ENCODE data around the gene TMEM14B. TPM values are rescaled to one million over a fixed set of nuclear protein-coding genes. Genes with fewer than 3 reads are reported as not detected.

TMEM14B gene
- total and polyA plus RNA-seq, 9 of the 15 experiments (the other 6 are each of a cell fraction or from before 2014, with no cell fraction given) = 174 to 862 (median 263) TPM

GRCh38 chr6:10759312-10759839 is 11.8 kb downstream of the TMEM14B start (continued):
- TF ChIP-seq ZNF318 (IDR thresholded peaks at IDR 0.05; ENCODE audit: borderline replicate concordance in 1 of 2, low read depth in 1 of 2) (no peak), MCM7 (IDR thresholded peaks at IDR 0.05) (no peak), TCF7 (IDR thresholded peaks at IDR 0.05; ENCODE audit: borderline replicate concordance) (no peak), MAFF (IDR thresholded peaks at IDR 0.05; ENCODE audit: low read length) (peak; percentile 95), HMG20B (CRISPR knock-in tag; IDR thresholded peaks at IDR 0.05) (no peak), ZNF12 (CRISPR knock-in tag; IDR thresholded peaks at IDR 0.05) (no peak), RBM39 (optimal IDR thresholded peaks at IDR 0.05; ENCODE audit: low read depth, low read length) (no peak), SMARCC2 (IDR thresholded peaks at IDR 0.05; ENCODE audit: low read depth) (no peak), FOXK2 (conservative IDR thresholded peaks at IDR 0.05 in 1 of 2, IDR thresholded peaks at IDR 0.05 in 1 of 2; ENCODE audit: low read depth in 2 of 2) (no peak), ZNF766 (CRISPR knock-in tag; conservative IDR thresholded peaks at IDR 0.05) (no peak; the same call in 1 of the 2 replicates), RAD21 (CRISPR knock-in tag; conservative IDR thresholded peaks at IDR 0.05 in 1 of 2, IDR thresholded peaks at IDR 0.05 in 1 of 2) (peak; percentile 49 to 73; a peak in 3 of 4 replicates), SIN3A (IDR thresholded peaks at IDR 0.05; ENCODE audit: borderline replicate concordance in 2 of 2, control insufficient read depth in 1 of 2, low read depth in 2 of 2, low read length in 2 of 2) (no peak), PTRF (tag; IDR thresholded peaks at IDR 0.05) (no peak), TAF9B (IDR thresholded peaks at IDR 0.05; ENCODE audit: partially characterized antibody) (no peak), MEF2D (tag; conservative IDR thresholded peaks at IDR 0.05; ENCODE audit: low read depth) (no peak; the same call in 1 of the 2 replicates), PHF20 (IDR thresholded peaks at IDR 0.05; ENCODE audit: partially characterized antibody) (no peak), CREM (IDR thresholded peaks at IDR 0.05; ENCODE audit: low read depth) (peak; percentile 33; the same call in 1 of the 2 replicates), SAFB (IDR thresholded peaks at IDR 0.05; ENCODE audit: borderline replicate concordance, low read depth, low read length) (no peak), ZEB2 (IDR thresholded peaks at IDR 0.05) (peak; percentile 65), BCOR (IDR thresholded peaks at IDR 0.05) (no peak), MYBL2 (IDR thresholded peaks at IDR 0.05; ENCODE audit: low read depth) (peak; percentile 27; the same call in 1 of the 2 replicates), MYBL2 (CRISPR knock-in tag; IDR thresholded peaks at IDR 0.05; ENCODE audit: borderline replicate concordance) (no peak), BRF1 (IDR thresholded peaks at IDR 0.05; ENCODE audit: borderline replicate concordance, extremely low read depth, insufficient read length) (no peak)
